GM21515 (cell line): ENCODE measurements around the gene MAPT.
"Not testable (repeated sequence)": the region's sequence is repeated elsewhere in the genome, so short reads cannot be mapped to it uniquely, and the experiment has no call there.

Experiments used
- ATAC-seq: cut with Tn5 transposase; IDR thresholded peaks from one replicate; pipeline ENCODE4 v1.9.1; 2021; ENCODE audit not compliant: unreplicated experiment

The MAPT gene

GRCh38 chr17:46003907-46004748 lies 109.8 kb downstream of the MAPT start:
- no peak for ATAC-seq

- ATAC-seq: not testable (repeated sequence)
Measured at GRCh38 chr17:46006082-46006481, 111.7 kb downstream of the MAPT start.

- no peak for ATAC-seq
Measured at GRCh38 chr17:46007461-46007965, 113.2 kb downstream of the MAPT start.

- ATAC-seq: no peak
Measured at GRCh38 chr17:46008591-46008990, 114.2 kb downstream of the MAPT start.

GRCh38 chr17:46009681-46010596 lies 115.6 kb downstream of the MAPT start:
- no peak for ATAC-seq

- ATAC-seq: no peak
Measured at GRCh38 chr17:46010597-46011186, 116.3 kb downstream of the MAPT start.

GRCh38 chr17:46011711-46012505 lies 117.6 kb downstream of the MAPT start:
- ATAC-seq: no peak

- ATAC-seq: no peak
Measured at GRCh38 chr17:46012506-46013079, 118.2 kb downstream of the MAPT start.

GRCh38 chr17:46013127-46013501 lies 118.8 kb downstream of the MAPT start:
- no peak for ATAC-seq

GRCh38 chr17:46013502-46014165 lies 119.3 kb downstream of the MAPT start:
- no peak for ATAC-seq

GRCh38 chr17:46019408-46019925 lies 125.1 kb downstream of the MAPT start:
- not testable (repeated sequence) for ATAC-seq

- no peak for ATAC-seq
Measured at GRCh38 chr17:46020023-46020761, 125.8 kb downstream of the MAPT start.

GRCh38 chr17:46020998-46021397 lies 126.6 kb downstream of the MAPT start:
- ATAC-seq: no peak

- ATAC-seq: not testable (repeated sequence)
Measured at GRCh38 chr17:46023366-46023765, 129.0 kb downstream of the MAPT start.

- ATAC-seq: no peak
Measured at GRCh38 chr17:46023783-46024388, 129.5 kb downstream of the MAPT start.

GRCh38 chr17:46024590-46024989 lies 130.2 kb downstream of the MAPT start:
- no peak for ATAC-seq

GRCh38 chr17:46025060-46025459 lies 130.7 kb downstream of the MAPT start:
- no peak for ATAC-seq

- no peak for ATAC-seq
Measured at GRCh38 chr17:46025510-46026165, 131.3 kb downstream of the MAPT start.
